ENCODE data around the gene PSMA5. TPM values are rescaled to one million over a fixed set of nuclear protein-coding genes. Genes with fewer than 3 reads are reported as not detected.
A peak's percentile ranks its signal among the peaks of the same experiment; 100 is the strongest.

Gene PSMA5
- polyA plus RNA-seq, 3 donors = 36.6 to 119 (median 118) TPM

DNA sequence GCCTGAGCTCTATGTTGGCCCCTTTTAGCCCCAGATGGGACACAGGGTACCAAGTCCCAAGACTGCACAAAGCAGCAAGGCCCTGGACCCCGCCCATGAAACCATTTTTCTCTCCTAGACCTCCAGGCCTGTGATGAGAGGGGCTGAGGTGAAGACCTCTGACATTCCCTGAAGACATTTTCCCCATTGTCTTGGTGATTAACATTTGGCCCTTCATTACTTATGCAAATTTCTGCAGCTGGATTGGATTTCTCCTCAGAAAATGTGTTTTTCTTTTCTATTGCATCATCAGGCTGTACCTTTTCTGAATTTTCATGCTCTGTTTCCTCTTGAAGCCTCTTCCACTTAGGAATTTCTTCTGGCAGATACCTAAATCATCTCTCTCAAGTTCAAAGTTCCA is 8.2 kb upstream of the PSMA5 start:
- Histone ChIP-seq H4K20me1 (ENCODE audit: insufficient read depth, low read length) (no peaks in the 10 kb centered on the region), H2AFZ (ENCODE audit: insufficient read depth, low read depth, low read length, poor library complexity, severe bottlenecking) (no peak overlapping the region), H3K9ac (ENCODE audit: insufficient read depth, low read length, poor library complexity, severe bottlenecking) (no peak overlapping the region), H3K9me3 (replicated peaks in 1 of 2; ENCODE audit: control insufficient read depth in 1 of 2, insufficient read depth in 1 of 2, low read length in 2 of 2) (no peaks in the 10 kb centered on the region), H3K4me1 (ENCODE audit: control insufficient read depth in 1 of 2, insufficient read depth in 2 of 2, low read length in 2 of 2) (no peaks in the 10 kb centered on the region), H3K27ac (ENCODE audit: low read depth in 1 of 2, low read length in 2 of 2) (no peak overlapping the region), H3K4me2 (replicated peaks; ENCODE audit: extremely low read depth, low read length, poor library complexity, severe bottlenecking) (no peak overlapping the region), H3K36me3 (replicated peaks in 1 of 2; ENCODE audit: control insufficient read depth in 1 of 2, insufficient read depth in 2 of 2, low read length in 2 of 2) (no peaks in the 10 kb centered on the region), H3K27me3 (ENCODE audit: control insufficient read depth in 2 of 2, insufficient read depth in 2 of 2, low read length in 2 of 2) (peaks cover 0 to 3% of the 10 kb centered on the region in 2 donors), H3K4me3 (replicated peaks in 1 of 3; ENCODE audit: low read depth in 2 of 3, low read length in 3 of 3) (no peak overlapping the region), H3K79me2 (ENCODE audit: insufficient read depth, low read length) (no peaks in the 10 kb centered on the region)
- no peak for DNase-seq
- Mint-ChIP-seq H3K9me3 (peaks cover 0 to 20% (median 5%) of the 10 kb centered on the region in 7 donors), H3K36me3 (no peaks in the 10 kb centered on the region), H3K4me1 (no peaks in the 10 kb centered on the region), H3K4me3 (no peak overlapping the region), H3K27me3 (ENCODE audit: low read depth in 3 of 3) (peaks cover 4 to 19% (median 9%) of the 10 kb centered on the region in 3 donors), H3K27ac (no peak overlapping the region)
- no CpG with 5 or more reads among the region's 1 CpG for WGBS (ENCODE audit: insufficient coverage)
- TF ChIP-seq, protein P1, sequence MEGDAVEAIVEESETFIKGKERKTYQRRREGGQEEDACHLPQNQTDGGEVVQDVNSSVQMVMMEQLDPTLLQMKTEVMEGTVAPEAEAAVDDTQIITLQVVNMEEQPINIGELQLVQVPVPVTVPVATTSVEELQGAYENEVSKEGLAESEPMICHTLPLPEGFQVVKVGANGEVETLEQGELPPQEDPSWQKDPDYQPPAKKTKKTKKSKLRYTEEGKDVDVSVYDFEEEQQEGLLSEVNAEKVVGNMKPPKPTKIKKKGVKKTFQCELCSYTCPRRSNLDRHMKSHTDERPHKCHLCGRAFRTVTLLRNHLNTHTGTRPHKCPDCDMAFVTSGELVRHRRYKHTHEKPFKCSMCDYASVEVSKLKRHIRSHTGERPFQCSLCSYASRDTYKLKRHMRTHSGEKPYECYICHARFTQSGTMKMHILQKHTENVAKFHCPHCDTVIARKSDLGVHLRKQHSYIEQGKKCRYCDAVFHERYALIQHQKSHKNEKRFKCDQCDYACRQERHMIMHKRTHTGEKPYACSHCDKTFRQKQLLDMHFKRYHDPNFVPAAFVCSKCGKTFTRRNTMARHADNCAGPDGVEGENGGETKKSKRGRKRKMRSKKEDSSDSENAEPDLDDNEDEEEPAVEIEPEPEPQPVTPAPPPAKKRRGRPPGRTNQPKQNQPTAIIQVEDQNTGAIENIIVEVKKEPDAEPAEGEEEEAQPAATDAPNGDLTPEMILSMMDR (IDR thresholded peaks at IDR 0.05) = no peak
- intact Hi-C loops (cut with micrococcal nuclease) = loop anchor here in 1 of 2 donors (10.0 kb wide), 1 partner anchor 90 kb away; no protein-coding TSS in a partner anchor

DNA sequence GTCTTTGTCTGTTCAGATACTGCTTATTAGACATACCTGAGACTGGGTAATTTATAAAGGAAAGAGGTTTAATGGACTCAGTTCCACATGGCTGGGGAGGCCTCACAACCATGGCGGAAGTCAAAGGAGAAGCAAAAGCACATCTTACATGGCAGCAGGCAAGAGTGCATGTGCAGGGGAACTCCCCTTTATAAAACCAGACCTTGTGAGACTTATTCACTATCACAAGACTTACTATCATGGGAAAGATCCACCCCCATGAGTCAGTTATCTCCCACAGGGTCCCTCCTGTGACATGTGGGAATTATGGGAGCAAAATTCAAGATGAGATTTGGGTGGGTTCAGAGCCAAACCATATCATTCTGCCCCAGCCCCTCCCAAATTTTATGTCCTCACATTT is 7.1 kb upstream of the PSMA5 start:
- no peak overlapping the region for H3K27ac ChIP-seq (ENCODE audit: low read depth in 1 of 2, low read length in 2 of 2)

More for the DNA sequence above, 7.1 kb upstream of the PSMA5 start:
- H3K9ac ChIP-seq (ENCODE audit: insufficient read depth, low read length, poor library complexity, severe bottlenecking) = no peak overlapping the region
- no CpG with 5 or more reads among the region's 1 CpG for WGBS (ENCODE audit: insufficient coverage)
- H3K4me1 Mint-ChIP-seq = no peaks in the 10 kb centered on the region
- H3K4me3 ChIP-seq (replicated peaks in 1 of 3; ENCODE audit: low read depth in 2 of 3, low read length in 3 of 3) = no peak overlapping the region
- no peak overlapping the region for H3K4me3 Mint-ChIP-seq
- H3K27me3 ChIP-seq (ENCODE audit: control insufficient read depth in 2 of 2, insufficient read depth in 2 of 2, low read length in 2 of 2) = peaks cover 0 to 3% of the 10 kb centered on the region in 2 donors
- TF ChIP-seq, protein P1 (IDR thresholded peaks at IDR 0.05) = no peak
- H3K27ac Mint-ChIP-seq = no peak overlapping the region
- no peak overlapping the region for H2AFZ ChIP-seq (ENCODE audit: insufficient read depth, low read depth, low read length, poor library complexity, severe bottlenecking)
- peak in 1 of 3 donors; percentile 31 for DNase-seq
- H3K27me3 Mint-ChIP-seq (ENCODE audit: low read depth in 3 of 3) = peaks cover 4 to 19% (median 9%) of the 10 kb centered on the region in 3 donors
- H3K4me1 ChIP-seq (ENCODE audit: control insufficient read depth in 1 of 2, insufficient read depth in 2 of 2, low read length in 2 of 2) = no peaks in the 10 kb centered on the region
- peaks cover 0 to 20% (median 5%) of the 10 kb centered on the region in 7 donors for H3K9me3 Mint-ChIP-seq
- no peaks in the 10 kb centered on the region for H3K36me3 Mint-ChIP-seq
- no peaks in the 10 kb centered on the region for H3K79me2 ChIP-seq (ENCODE audit: insufficient read depth, low read length)
- no peaks in the 10 kb centered on the region for H3K9me3 ChIP-seq (replicated peaks in 1 of 2; ENCODE audit: control insufficient read depth in 1 of 2, insufficient read depth in 1 of 2, low read length in 2 of 2)
- H4K20me1 ChIP-seq (ENCODE audit: insufficient read depth, low read length) = no peaks in the 10 kb centered on the region
- no peak overlapping the region for H3K4me2 ChIP-seq (replicated peaks; ENCODE audit: extremely low read depth, low read length, poor library complexity, severe bottlenecking)
- intact Hi-C loops (cut with micrococcal nuclease) = loop anchor here in 1 of 2 donors (10.0 kb wide), 1 partner anchor 91 kb away; no protein-coding TSS in a partner anchor
- H3K36me3 ChIP-seq (replicated peaks in 1 of 2; ENCODE audit: control insufficient read depth in 1 of 2, insufficient read depth in 2 of 2, low read length in 2 of 2) = no peaks in the 10 kb centered on the region
